HG03354 (cell line): ENCODE measurements around the gene CHMP4B.

ENCODE experiments used
- ATAC-seq: cut with Tn5 transposase; IDR thresholded peaks from one replicate; pipeline ENCODE4 v1.9.1; 2021; ENCODE audit warnings: mild to moderate bottlenecking; ENCODE audit not compliant: unreplicated experiment, poor library complexity, severe bottlenecking

CHMP4B gene

GRCh38 chr20:33833333-33833732 is 22.2 kb downstream of the CHMP4B start:
- ATAC-seq, result no peak

GRCh38 chr20:33835615-33836172 is 24.5 kb downstream of the CHMP4B start:
- no peak for ATAC-seq

GRCh38 chr20:33836277-33836676 is 25.1 kb downstream of the CHMP4B start:
- ATAC-seq, result no peak

- ATAC-seq, result no peak
Measured at GRCh38 chr20:33837096-33837830, 26.1 kb downstream of the CHMP4B start.

GRCh38 chr20:33838035-33838864 is 27.1 kb downstream of the CHMP4B start:
- ATAC-seq, result no peak

GRCh38 chr20:33839591-33839990 is 28.4 kb downstream of the CHMP4B start:
- ATAC-seq, result no peak

- no peak for ATAC-seq
Measured at GRCh38 chr20:33840160-33840559, 29.0 kb downstream of the CHMP4B start.

GRCh38 chr20:33840759-33841435 is 29.7 kb downstream of the CHMP4B start:
- ATAC-seq, result no peak

GRCh38 chr20:33841436-33841799 is 30.3 kb downstream of the CHMP4B start:
- no peak for ATAC-seq

- no peak for ATAC-seq
Measured at GRCh38 chr20:33842346-33842745, 31.2 kb downstream of the CHMP4B start.

GRCh38 chr20:33843050-33843449 is 31.9 kb downstream of the CHMP4B start:
- ATAC-seq, result no peak

GRCh38 chr20:33843854-33844253 is 32.7 kb downstream of the CHMP4B start:
- ATAC-seq, result no peak

GRCh38 chr20:33846291-33846935 is 35.3 kb downstream of the CHMP4B start:
- ATAC-seq, result no peak

- ATAC-seq, result no peak
Measured at GRCh38 chr20:33847006-33847405, 35.9 kb downstream of the CHMP4B start.

GRCh38 chr20:33848391-33848790 is 37.2 kb downstream of the CHMP4B start:
- ATAC-seq, result no peak

- no peak for ATAC-seq
Measured at GRCh38 chr20:33850159-33850558, 39.0 kb downstream of the CHMP4B start.

- ATAC-seq, result no peak
Measured at GRCh38 chr20:33851842-33852466, 40.8 kb downstream of the CHMP4B start.

GRCh38 chr20:33852626-33853506 is 41.7 kb downstream of the CHMP4B start:
- ATAC-seq, result no peak

- no peak for ATAC-seq
Measured at GRCh38 chr20:33853507-33853813, 42.3 kb downstream of the CHMP4B start.
